Mammary epithelial cell (primary cell): ENCODE results near the gene DBF4B.

ENCODE experiments used
- CTCF ChIP-seq, 2 donors: IDR thresholded peaks in 1 of 2; conservative IDR thresholded peaks in 1 of 2; 2 replicates each; pipeline ENCODE4 v1.5.1; 2011 to 2012; ENCODE audit warnings: inconsistent platforms in 2 of 2, low read length in 2 of 2, mild to moderate bottlenecking in 2 of 2, control low read depth in 1 of 2, low read depth in 1 of 2; ENCODE audit not compliant: insufficient read depth in 1 of 2; ENCODE audit errors: extremely low read depth in 1 of 2
- EZH2 ChIP-seq: IDR thresholded peaks from 2 replicates; pipeline ENCODE4 v1.6.1; 2012; ENCODE audit warnings: low read length, inconsistent platforms, borderline replicate concordance

- TF ChIP-seq CTCF (conservative IDR thresholded peaks at IDR 0.05 in 1 of 2, IDR thresholded peaks at IDR 0.05 in 1 of 2; ENCODE audit: extremely low read depth in 1 of 2, insufficient read depth in 1 of 2, low read depth in 1 of 2, low read length in 2 of 2) (no peak), EZH2 (no peak)
Measured at GRCh38 chr17:44760474-44761308, 52.2 kb downstream of the DBF4B start.
